Measurements from ENCODE around the gene ACOT4.
"Not testable (repeated sequence)": the region's sequence is repeated elsewhere in the genome, so short reads cannot be mapped to it uniquely, and the experiment has no call there.

DNA sequence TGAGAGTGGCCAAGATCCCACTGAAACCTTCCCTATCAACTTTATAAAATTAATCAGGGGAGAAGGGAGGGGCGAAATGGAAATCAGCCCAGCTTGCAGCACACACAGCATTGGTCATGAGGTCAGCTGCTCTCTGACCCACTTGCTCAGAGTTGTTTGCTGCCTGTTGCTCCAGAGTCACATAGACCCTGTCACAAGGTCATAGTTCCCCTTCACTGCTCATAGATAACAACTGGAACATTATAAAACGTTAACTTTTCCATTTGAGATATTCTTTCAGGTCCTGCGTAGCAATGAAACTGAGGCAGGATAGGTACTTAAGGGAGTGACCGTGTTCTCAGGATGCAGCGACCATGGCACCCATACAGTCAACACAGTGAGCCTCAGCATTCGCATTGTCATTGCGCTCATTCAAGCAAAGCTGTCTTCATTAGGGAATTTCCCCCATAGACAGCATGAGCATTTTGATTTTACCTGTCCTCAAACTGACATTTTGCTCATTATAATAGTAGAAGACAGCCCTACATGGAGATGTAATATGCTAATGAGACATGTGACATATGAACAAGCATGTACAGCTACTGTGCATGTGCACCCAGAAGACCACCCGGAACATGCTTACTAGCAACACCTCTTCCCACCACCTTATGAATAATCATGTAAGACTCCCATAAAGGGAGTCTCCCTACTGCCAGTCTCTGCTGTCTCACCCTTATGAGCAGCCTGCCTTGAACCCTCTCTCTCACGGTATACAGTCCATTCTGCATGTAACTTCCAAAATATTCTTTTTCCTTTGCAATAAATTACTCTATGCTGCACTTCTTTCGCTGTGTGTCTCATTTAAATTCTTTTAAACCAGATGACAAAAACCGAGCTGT lies 9.3 kb upstream of the ACOT4 start:
- TF ChIP-seq FOXK2 (IDR thresholded peaks at IDR 0.05); SP1 (IDR thresholded peaks at IDR 0.05); BHLHE40 (IDR thresholded peaks at IDR 0.05; ENCODE audit: borderline replicate concordance); FOXM1 (IDR thresholded peaks at IDR 0.05; ENCODE audit: borderline replicate concordance); HDGF (IDR thresholded peaks at IDR 0.05; ENCODE audit: borderline replicate concordance): not testable (repeated sequence)

Measured in HEK293T (cell line).